OCI-LY7 (cell line): Measurements from ENCODE around the gene JAK1.

Source experiments
- CTCF ChIP-seq: fragments of 200-600 bp; sonication (generic); conservative IDR thresholded peaks from 2 replicates; pipeline ENCODE4 v1.5.1; 2014; ENCODE audit warnings: mild to moderate bottlenecking, antibody characterized with exemption, low read length, moderate library complexity, mixed read lengths
- EZH2phosphoT487 ChIP-seq: fragments of 200-600 bp; sonication (generic); IDR thresholded peaks from 2 replicates; pipeline ENCODE4 v1.6.1; 2018; ENCODE audit warnings: low read depth, borderline replicate concordance, mild to moderate bottlenecking, mixed run types, antibody characterized with exemption, low read length, moderate library complexity, mixed read lengths

GRCh38 chr1:64877151-64877550 is 89.2 kb downstream of the JAK1 start:
- TF ChIP-seq CTCF (no peak), EZH2phosphoT487 (no peak)
